Right lobe of liver (tissue), 6 donors: ENCODE data around the gene KIF20B. TPM values are rescaled to one million over a fixed set of nuclear protein-coding genes. Genes with fewer than 3 reads are reported as not detected.
A peak's percentile ranks its signal among the peaks of the same experiment; 100 is the strongest.

Experiments used
- ATAC-seq, 4 donors: fragments of 200-7000 bp; cut with Tn5 transposase; one replicate each; pipeline ENCODE4 v1.9.1; 2020; ENCODE audit warnings: mild to moderate bottlenecking in 4 of 4, moderate library complexity in 4 of 4
- DNase-seq, 3 donors: peaks; one replicate each; pipeline ENCODE4 v3.0.0-alpha.2; 2020
- H3K27ac ChIP-seq, 3 donors: fragments of 200-600 bp; one replicate each; pipeline ENCODE4 v1.8.0; 2022
- H3K27me3 ChIP-seq, 2 donors: fragments of 200-600 bp; one replicate each; pipeline ENCODE4 v1.8.0; 2022
- H3K36me3 ChIP-seq, 4 donors: fragments of 200-600 bp; sonication (generic) in 1 of 4; one replicate each; pipeline versions ENCODE4 v1.5.1 to v1.8.0; 2017 to 2022; ENCODE audit warnings: control low read depth in 1 of 4
- H3K4me1 ChIP-seq, 4 donors: fragments of 200-600 bp; sonication (generic) in 1 of 4; one replicate each; pipeline versions ENCODE4 v1.5.1 to v1.8.0; 2017 to 2022; ENCODE audit warnings: control low read depth in 1 of 4
- H3K4me3 ChIP-seq, 3 donors: fragments of 200-600 bp; one replicate each; pipeline ENCODE4 v1.8.0; 2022
- H3K9me3 ChIP-seq, 4 donors: fragments of 200-600 bp; sonication (generic) in 1 of 4; one replicate each; pipeline versions ENCODE4 v1.5.1 to v1.8.0; 2017 to 2022; ENCODE audit warnings: control low read depth in 1 of 4
- POLR2A ChIP-seq: fragments of 450-650 bp; IDR thresholded peaks from one replicate; pipeline ENCODE4 v1.6.1; 2017; ENCODE audit warnings: antibody characterized with exemption, mild to moderate bottlenecking
- WGBS: methylation state at CpG from one replicate; pipeline ENCODE4 v1.1.6; 2018; ENCODE audit warnings: low coverage, low lambda C conversion rate; ENCODE audit not compliant: insufficient coverage; ENCODE audit errors: missing lambda C conversion rate; 5-methylcytosine and 5-hydroxymethylcytosine counted together
- intact Hi-C, 2 donors: fragments of 100-400 bp; cut with DNase I; formaldehyde crosslinking; loops; one replicate each; pipeline versions ENCODE4 v1.11.2 to v1.14.1; 2022
- total RNA-seq, 6 experiments: library from RNA; depleted of rRNA in 2 of 6; stranded (reverse); fragments of >200 nt in 2 of 6; fragmentation: NEBNext Ultra II Directional in 3 of 6; extraction: Animal tissue kit (Norgen Biotek cat#: 25700) in 3 of 6; gene quantifications; one replicate each; pipeline versions ENCODE4 v1.1.0 to v1.2.4, GENCODE V29; 2016 to 2023
- TF ChIP-seq, protein P1 (sequence below), 4 donors: fragments of 200-600 bp in 3 of 4; fragments of 450-650 bp in 1 of 4; IDR thresholded peaks; one replicate each; pipeline versions ENCODE4 v1.5.1 to v1.8.0; 2016 to 2022; ENCODE audit warnings: antibody characterized with exemption in 4 of 4, mild to moderate bottlenecking in 2 of 4
- donor health status: DM: no; HTN: yes; CAD: no.
- donor health status: DM: no; HTN: no; CAD: no.
- donor health status: DM: no; HTN: no; CAD: no.
- donor health status: DM: no; HTN: yes; CAD: no.
- donor health status: DM: no; HTN: yes; CAD: no.

The KIF20B gene
- total RNA-seq, 6 experiments from 2014 or later: 0.97 to 3.4 (median 1.7) TPM

DNA sequence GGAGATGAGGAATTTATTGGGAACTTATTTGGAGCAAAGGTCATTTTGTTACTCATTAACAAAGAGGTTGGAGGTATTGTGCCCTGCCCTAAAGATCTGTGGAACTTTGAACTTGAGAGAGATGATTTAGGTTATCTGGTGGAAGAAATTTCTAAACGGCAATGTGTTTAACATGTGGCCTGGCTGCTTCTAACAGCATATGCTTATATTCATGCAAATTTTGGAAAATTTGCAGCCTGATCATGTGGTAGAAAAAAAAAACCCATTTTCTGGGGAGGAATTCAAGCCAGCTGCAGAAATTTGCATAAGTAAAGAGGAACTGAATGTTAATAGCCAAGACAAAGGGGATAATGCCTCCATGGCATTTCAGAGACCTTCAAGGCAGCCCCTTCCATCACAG is 45.7 kb upstream of the KIF20B start:
- ATAC-seq: peak; percentile 77 to 93 (median 84)
- Histone ChIP-seq H3K4me1 (peaks cover 0 to 15% (median 8%) of the 10 kb centered on the region in 4 donors), H3K9me3 (no peaks in the 10 kb centered on the region), H3K4me3 (no peak overlapping the region), H3K27me3 (no peaks in the 10 kb centered on the region), H3K27ac (peak overlapping the region in 2 of 3 donors; percentile 35 to 52), H3K36me3 (no peaks in the 10 kb centered on the region)
- WGBS: 18% methylated on average over 1 of the region's 1 CpG
- intact Hi-C loops: no loop called here
- DNase-seq: no peak
- TF ChIP-seq, protein P1, sequence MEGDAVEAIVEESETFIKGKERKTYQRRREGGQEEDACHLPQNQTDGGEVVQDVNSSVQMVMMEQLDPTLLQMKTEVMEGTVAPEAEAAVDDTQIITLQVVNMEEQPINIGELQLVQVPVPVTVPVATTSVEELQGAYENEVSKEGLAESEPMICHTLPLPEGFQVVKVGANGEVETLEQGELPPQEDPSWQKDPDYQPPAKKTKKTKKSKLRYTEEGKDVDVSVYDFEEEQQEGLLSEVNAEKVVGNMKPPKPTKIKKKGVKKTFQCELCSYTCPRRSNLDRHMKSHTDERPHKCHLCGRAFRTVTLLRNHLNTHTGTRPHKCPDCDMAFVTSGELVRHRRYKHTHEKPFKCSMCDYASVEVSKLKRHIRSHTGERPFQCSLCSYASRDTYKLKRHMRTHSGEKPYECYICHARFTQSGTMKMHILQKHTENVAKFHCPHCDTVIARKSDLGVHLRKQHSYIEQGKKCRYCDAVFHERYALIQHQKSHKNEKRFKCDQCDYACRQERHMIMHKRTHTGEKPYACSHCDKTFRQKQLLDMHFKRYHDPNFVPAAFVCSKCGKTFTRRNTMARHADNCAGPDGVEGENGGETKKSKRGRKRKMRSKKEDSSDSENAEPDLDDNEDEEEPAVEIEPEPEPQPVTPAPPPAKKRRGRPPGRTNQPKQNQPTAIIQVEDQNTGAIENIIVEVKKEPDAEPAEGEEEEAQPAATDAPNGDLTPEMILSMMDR (IDR thresholded peaks at IDR 0.05): no peak
- TF ChIP-seq POLR2A: no peak

DNA sequence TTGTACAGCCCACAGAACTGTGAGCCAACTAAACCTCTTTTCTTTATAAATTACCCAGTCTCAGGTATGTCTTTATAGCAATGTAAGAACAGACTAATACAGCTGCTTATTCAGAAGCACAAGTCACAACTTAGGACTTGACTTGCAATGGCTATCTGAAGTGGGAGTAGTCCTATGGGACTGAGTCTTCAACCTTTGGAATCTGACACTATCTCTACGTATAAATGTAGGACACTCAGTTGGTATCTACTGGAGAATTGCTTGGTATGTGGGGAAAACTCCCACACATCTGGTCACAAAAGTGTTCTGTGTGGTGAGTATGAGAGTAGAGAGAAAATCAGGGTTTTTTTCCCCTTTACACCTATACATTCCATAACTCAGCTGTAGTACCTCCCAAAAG is 44.1 kb upstream of the KIF20B start:
- WGBS: 33% methylated on average over 1 of the region's 1 CpG
- Histone ChIP-seq H3K9me3 (no peaks in the 10 kb centered on the region), H3K27me3 (no peaks in the 10 kb centered on the region), H3K4me3 (no peak overlapping the region), H3K36me3 (no peaks in the 10 kb centered on the region), H3K27ac (no peak overlapping the region), H3K4me1 (peaks cover 0 to 15% (median 8%) of the 10 kb centered on the region in 4 donors)
- TF ChIP-seq, protein P1 (IDR thresholded peaks at IDR 0.05): no peak
- TF ChIP-seq POLR2A: no peak
- DNase-seq: no peak
- intact Hi-C loops: no loop called here
- no peak for ATAC-seq

DNA sequence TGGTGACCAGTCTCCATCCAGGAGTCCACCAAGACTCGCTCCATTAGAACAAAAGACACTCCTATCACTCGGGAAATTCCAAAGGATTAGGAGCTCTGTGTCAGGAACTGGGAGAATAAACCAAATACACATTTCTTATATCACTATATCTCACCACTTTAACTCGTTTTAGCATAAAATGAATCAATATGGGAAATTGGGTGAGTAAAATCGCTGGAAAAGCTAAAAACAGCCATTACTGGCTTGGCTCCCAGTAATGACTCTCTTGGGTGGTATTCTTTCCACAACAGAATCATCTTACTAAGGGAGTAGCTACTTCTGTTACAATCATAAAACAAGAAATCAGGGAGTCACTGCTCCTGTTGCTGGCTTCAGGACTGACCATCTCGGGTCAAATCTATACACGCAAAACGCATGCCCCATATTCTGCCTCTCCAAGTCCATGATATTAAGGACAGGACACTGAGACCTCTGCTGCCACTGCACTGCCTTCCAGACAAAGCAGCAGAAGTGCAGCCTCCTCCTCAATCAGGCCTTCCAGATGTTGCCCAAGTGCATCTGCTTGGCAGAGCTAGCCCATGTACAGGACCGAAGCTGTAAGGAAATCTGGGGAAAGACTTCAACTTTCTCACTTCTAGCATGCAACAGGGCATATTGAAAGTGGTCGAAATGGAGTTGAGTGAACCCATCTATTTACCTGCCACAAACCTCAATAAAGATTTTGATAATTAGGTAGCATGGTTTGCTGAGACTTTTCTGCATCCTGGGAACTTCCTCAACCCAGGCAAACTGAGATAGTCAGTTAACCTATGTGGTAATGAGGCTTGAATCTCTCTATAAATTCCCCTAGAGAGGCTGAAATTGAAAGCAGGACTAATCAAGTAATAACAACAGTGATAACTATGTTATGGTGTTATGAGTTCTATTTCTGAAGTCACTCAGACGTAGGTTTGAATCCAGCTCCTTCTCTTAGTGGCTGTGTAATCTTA is 42.0 kb upstream of the KIF20B start:
- Histone ChIP-seq H3K27me3 (no peaks in the 10 kb centered on the region), H3K9me3 (no peaks in the 10 kb centered on the region), H3K27ac (no peak overlapping the region), H3K36me3 (no peaks in the 10 kb centered on the region), H3K4me1 (peaks cover 0 to 15% (median 8%) of the 10 kb centered on the region in 4 donors), H3K4me3 (no peak overlapping the region)
- intact Hi-C loops: no loop called here
- TF ChIP-seq, protein P1 (IDR thresholded peaks at IDR 0.05): no peak
- no peak for TF ChIP-seq POLR2A
- 69% methylated on average over 6 of the region's 10 CpGs for WGBS
- DNase-seq (no peak), ATAC-seq (no peak)

DNA sequence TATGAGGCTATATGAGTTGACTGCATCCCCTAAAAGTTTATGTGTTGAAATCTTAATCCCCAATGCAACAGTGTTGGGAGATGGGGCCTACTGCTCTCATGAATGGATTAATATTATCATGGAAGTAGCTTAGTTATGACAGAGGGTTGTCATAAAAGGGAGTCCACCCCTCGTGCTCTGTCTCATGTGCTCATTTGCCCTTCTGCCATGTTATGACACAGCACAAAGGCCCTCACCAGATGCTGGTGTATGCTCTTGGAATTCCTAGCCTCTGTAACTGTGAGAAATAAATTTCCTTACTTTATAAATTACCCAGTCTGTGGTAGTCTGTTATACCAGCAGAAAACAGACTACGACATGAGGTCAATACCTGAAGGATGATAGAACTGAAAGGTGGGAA is 38.8 kb upstream of the KIF20B start:
- intact Hi-C loops: no loop called here
- no peak overlapping the region for H3K4me3 ChIP-seq
- ATAC-seq: no peak
- H3K4me1 ChIP-seq: no peaks in the 10 kb centered on the region
- TF ChIP-seq, protein P1 (IDR thresholded peaks at IDR 0.05): no peak
- TF ChIP-seq POLR2A: no peak
- no peaks in the 10 kb centered on the region for H3K9me3 ChIP-seq
- no peak overlapping the region for H3K27ac ChIP-seq
- WGBS: 92% methylated on average over 2 of the region's 2 CpGs
- DNase-seq: no peak
- no peaks in the 10 kb centered on the region for H3K36me3 ChIP-seq
- no peaks in the 10 kb centered on the region for H3K27me3 ChIP-seq
